A673 (cell line): Measurements from ENCODE around the gene HERC5. TPM values are rescaled to one million over a fixed set of nuclear protein-coding genes. Genes with fewer than 3 reads are reported as not detected.

Experiments used
- BruUV-seq: library from RNA; stranded (reverse); fragments of 400-500 nt; replicated peaks from 2 replicates; lab custom pipeline; 2021; lab: Mats Ljungman, UMichigan
- CTCF ChIA-PET: fragments of 300-600 bp; sonication (Branson Sonifier 250); formaldehyde crosslinking; loops from one replicate; lab custom pipeline; 2022; ENCODE audit warnings: antibody characterized with exemption; lab: Charles Lee
- POLR2A ChIA-PET: fragments of 300-600 bp; sonication (Branson Sonifier 250); formaldehyde crosslinking; loops from one replicate; lab custom pipeline; 2022; ENCODE audit warnings: antibody characterized with exemption; ENCODE audit not compliant: low non-redundant PET; lab: Charles Lee
- DNase-seq: peaks from one replicate; pipeline ENCODE4 v3.0.0-alpha.2; 2015; ENCODE audit warnings: low spot score
- H3K27ac ChIP-seq: fragments of 200-600 bp; sonication (generic); 2 replicates; pipeline ENCODE4 v1.5.1; 2016; ENCODE audit warnings: mixed run types, low read depth, mild to moderate bottlenecking, mixed read lengths, antibody characterized with exemption, low read length; ENCODE audit not compliant: poor library complexity, severe bottlenecking
- H3K27me3 ChIP-seq: fragments of 200-600 bp; sonication (generic); replicated peaks from 2 replicates; pipeline ENCODE4 v1.6.1; 2017; ENCODE audit warnings: mixed run types, low read depth, mild to moderate bottlenecking, mixed read lengths, antibody characterized with exemption, low read length; ENCODE audit not compliant: insufficient read depth, poor library complexity
- H3K36me3 ChIP-seq: fragments of 200-600 bp; sonication (generic); 2 replicates; pipeline ENCODE4 v1.6.1; 2016; ENCODE audit warnings: mixed run types, mild to moderate bottlenecking, mixed read lengths, antibody characterized with exemption, low read length; ENCODE audit not compliant: insufficient read depth, poor library complexity, severe bottlenecking
- H3K4me1 ChIP-seq: fragments of 200-600 bp; sonication (generic); 2 replicates; pipeline ENCODE4 v1.6.1; 2017; ENCODE audit warnings: mixed run types, mild to moderate bottlenecking, mixed read lengths, antibody characterized with exemption, low read length; ENCODE audit not compliant: insufficient read depth, poor library complexity, severe bottlenecking
- H3K4me3 ChIP-seq: fragments of 200-600 bp; sonication (generic); 2 replicates; pipeline ENCODE4 v1.5.1; 2016; ENCODE audit warnings: low read depth, mixed run types, mild to moderate bottlenecking, mixed read lengths, low read length; ENCODE audit not compliant: poor library complexity, severe bottlenecking
- H3K9me3 ChIP-seq: fragments of 200-600 bp; sonication (generic); 2 replicates; pipeline ENCODE4 v1.6.1; 2016; ENCODE audit warnings: mixed run types, low read depth, mild to moderate bottlenecking, mixed read lengths, antibody characterized with exemption, low read length; ENCODE audit not compliant: poor library complexity, severe bottlenecking
- CTCF ChIP-seq: fragments of 300-800, 200-600 bp; sonication (generic); conservative IDR thresholded peaks from 2 replicates; pipeline ENCODE4 v1.5.1; 2017; ENCODE audit warnings: low read depth, mild to moderate bottlenecking, antibody characterized with exemption, low read length, moderate library complexity, mixed read lengths
- EZH2 ChIP-seq: fragments of 200-600 bp; sonication (generic); IDR thresholded peaks from 2 replicates; pipeline ENCODE4 v1.6.1; 2017; ENCODE audit warnings: borderline replicate concordance, low read depth, mild to moderate bottlenecking, mixed read lengths, antibody characterized with exemption, low read length; ENCODE audit not compliant: poor library complexity, severe bottlenecking
- intact Hi-C: fragments of 100-400 bp; cut with micrococcal nuclease; formaldehyde crosslinking; loops from one replicate; pipeline ENCODE4 v1.10.0; 2022; ENCODE audit not compliant: unreplicated experiment
- total RNA-seq: library from RNA; stranded (reverse); gene quantifications from 2 replicates; pipeline ENCODE4 v1.2.3, GENCODE V29; 2021

HERC5 gene
- total RNA-seq, 1 experiment from 2014 or later, result 0.54 TPM

- Histone ChIP-seq H3K27me3 (no peaks in the 10 kb centered on the region), H3K9me3 (no peaks in the 10 kb centered on the region), H3K36me3 (no peaks in the 10 kb centered on the region), H3K4me3 (no peak overlapping the region), H3K27ac (no peak overlapping the region), H3K4me1 (no peaks in the 10 kb centered on the region)
- intact Hi-C loops, result no loop called here
- no TSS peak for BruUV-seq
- ChIA-PET CTCF (no interaction called here), POLR2A (no interaction called here)
- no peak for DNase-seq
- TF ChIP-seq EZH2, result no peak
- TF ChIP-seq CTCF, result no peak
Measured at GRCh38 chr4:88411491-88412096, 45.3 kb upstream of the HERC5 start.

GRCh38 chr4:88413801-88414200, 43.1 kb upstream of the HERC5 start:
- H3K36me3 ChIP-seq, result no peaks in the 10 kb centered on the region
- POLR2A ChIA-PET, result no interaction called here
- no peaks in the 10 kb centered on the region for H3K4me1 ChIP-seq
- no peak overlapping the region for H3K27ac ChIP-seq
- no peak overlapping the region for H3K4me3 ChIP-seq
- no peaks in the 10 kb centered on the region for H3K9me3 ChIP-seq
- no peak for DNase-seq
- BruUV-seq, result no TSS peak
- TF ChIP-seq EZH2, result no peak
- TF ChIP-seq CTCF, result no peak
- CTCF ChIA-PET, result no interaction called here
- intact Hi-C loops, result no loop called here
- no peaks in the 10 kb centered on the region for H3K27me3 ChIP-seq

GRCh38 chr4:88414755-88415154, 42.2 kb upstream of the HERC5 start:
- no peak for DNase-seq
- POLR2A ChIA-PET, result no interaction called here

More at GRCh38 chr4:88414755-88415154, 42.2 kb upstream of the HERC5 start:
- BruUV-seq, result no TSS peak
- intact Hi-C loops, result no loop called here
- H3K9me3 ChIP-seq, result no peaks in the 10 kb centered on the region
- H3K4me3 ChIP-seq, result no peak overlapping the region
- H3K27ac ChIP-seq, result no peak overlapping the region
- H3K36me3 ChIP-seq, result no peaks in the 10 kb centered on the region
- CTCF ChIA-PET, result no interaction called here
- H3K27me3 ChIP-seq, result no peaks in the 10 kb centered on the region
- H3K4me1 ChIP-seq, result no peaks in the 10 kb centered on the region
- TF ChIP-seq EZH2 (no peak), CTCF (no peak)
